GM12878 (cell line): Measurements from ENCODE around the gene UGGT2. TPM values are rescaled to one million over a fixed set of nuclear protein-coding genes. Genes with fewer than 3 reads are reported as not detected.

Experiments used
- ATAC-seq: fragments of 200-7000 bp; cut with Tn5 transposase; 3 replicates; pipeline ENCODE4 v1.9.1; 2020; ENCODE audit warnings: mild to moderate bottlenecking, moderate library complexity
- BruUV-seq: library from RNA; stranded (reverse); fragments of 400-500 nt; replicated peaks from 2 replicates; lab custom pipeline; 2021; lab: Mats Ljungman, UMichigan
- CTCF ChIA-PET: fragments of 300-600 bp; sonication (Branson Sonifier 250); formaldehyde crosslinking; extraction: SDS; loops from one replicate; lab custom pipeline; 2021; ENCODE audit warnings: inconsistent platforms; lab: Yijun Ruan, JAX
- POLR2A ChIA-PET: fragments of 350-600 bp; formaldehyde crosslinking; extraction: SDS; loops from one replicate; lab custom pipeline; 2021; ENCODE audit warnings: inconsistent platforms; lab: Charles Lee
- RAD21 ChIA-PET: fragments of 300-600 bp; sonication (Branson Sonifier 250); formaldehyde crosslinking; loops from one replicate; lab custom pipeline; 2023; ENCODE audit warnings: antibody characterized with exemption; ENCODE audit not compliant: unreplicated experiment; lab: Charles Lee
- SMC1A ChIA-PET: fragments of 300-600 bp; sonication (Branson Sonifier 250); formaldehyde crosslinking; loops from one replicate; lab custom pipeline; 2023; ENCODE audit not compliant: unreplicated experiment, uncharacterized antibody; lab: Charles Lee
- DNase-seq: peaks from one replicate; pipeline ENCODE4 v3.0.0-alpha.2; 2011; ENCODE audit warnings: low read depth, low spot score
- FAIRE-seq: peaks from 3 replicates; lab custom pipeline; 2011; peaks lifted over from hg19 to GRCh38; lab: Jason Lieb, UNC
- H2AFZ ChIP-seq: 2 replicates; pipeline ENCODE4 v1.6.0; 2011; ENCODE audit warnings: low read depth, low read length, control low read depth; ENCODE audit not compliant: control insufficient read depth
- H3K27ac ChIP-seq: 2 replicates; pipeline ENCODE4 v1.5.1; 2011; ENCODE audit warnings: control low read depth; ENCODE audit not compliant: control insufficient read depth, insufficient read depth
- H3K27me3 ChIP-seq, 2 experiments: replicated peaks in 1 of 2; 2 replicates each; pipeline versions ENCODE4 v1.6.0 to v1.6.1; 2011; ENCODE audit warnings: low read length in 1 of 2; ENCODE audit not compliant: control insufficient read depth in 2 of 2, insufficient read depth in 2 of 2
- H3K36me3 ChIP-seq, 2 experiments: 2 replicates each; pipeline ENCODE4 v1.5.1; 2011; ENCODE audit warnings: low read length in 1 of 2; ENCODE audit not compliant: control insufficient read depth in 2 of 2, insufficient read depth in 2 of 2
- H3K4me1 ChIP-seq: 2 replicates; pipeline ENCODE4 v1.6.1; 2011; ENCODE audit warnings: mild to moderate bottlenecking, low read length, moderate library complexity, mixed read lengths; ENCODE audit not compliant: control insufficient read depth, insufficient read depth
- H3K4me2 ChIP-seq: 2 replicates; pipeline ENCODE4 v1.6.0; 2011; ENCODE audit warnings: control low read depth; ENCODE audit not compliant: control insufficient read depth, insufficient read depth
- H3K4me3 ChIP-seq: fragments of 200-600 bp; sonication (generic); 2 replicates; pipeline ENCODE4 v1.5.1; 2016
- H3K79me2 ChIP-seq: 2 replicates; pipeline ENCODE4 v1.6.0; 2011; ENCODE audit warnings: low read length; ENCODE audit not compliant: control insufficient read depth, insufficient read depth
- H3K9ac ChIP-seq: 2 replicates; pipeline ENCODE4 v1.8.0; 2011; ENCODE audit warnings: low read length, control low read depth, mixed read lengths; ENCODE audit not compliant: control insufficient read depth, insufficient read depth
- H3K9me3 ChIP-seq: replicated peaks from 3 replicates; pipeline ENCODE4 v1.5.1; 2011; ENCODE audit warnings: mild to moderate bottlenecking, low read length; ENCODE audit not compliant: control insufficient read depth, insufficient read depth
- H4K20me1 ChIP-seq: 2 replicates; pipeline ENCODE4 v1.6.0; 2011; ENCODE audit not compliant: control insufficient read depth, insufficient read depth
- ATF2 ChIP-seq: IDR thresholded peaks from 2 replicates; pipeline ENCODE4 v1.6.1; 2012; ENCODE audit warnings: low read length, inconsistent platforms
- ATF3 ChIP-seq: IDR thresholded peaks from 2 replicates; pipeline ENCODE4 v1.6.1; 2011; ENCODE audit warnings: low read depth, mild to moderate bottlenecking, low read length, moderate library complexity, borderline replicate concordance; ENCODE audit errors: extremely low read depth
- BHLHE40 ChIP-seq, 2 experiments: fragments of 450-650 bp in 1 of 2; IDR thresholded peaks; 2 replicates each; pipeline ENCODE4 v1.6.1; 2011 to 2017; ENCODE audit warnings: low read depth in 2 of 2, borderline replicate concordance in 1 of 2, improper control_type of control experiment in 1 of 2, low read length in 1 of 2, mild to moderate bottlenecking in 1 of 2
- PAX5 ChIP-seq: IDR thresholded peaks from 2 replicates; pipeline ENCODE4 v1.6.1; 2011; ENCODE audit warnings: low read depth, low read length, borderline replicate concordance
- PBX3 ChIP-seq: IDR thresholded peaks from 2 replicates; pipeline ENCODE4 v1.6.1; 2011; ENCODE audit warnings: mild to moderate bottlenecking, low read depth, low read length, moderate library complexity; ENCODE audit not compliant: insufficient replicate concordance
- POLR2A ChIP-seq: IDR thresholded peaks from 2 replicates; pipeline ENCODE4 v1.6.1; 2011; ENCODE audit warnings: low read depth, mild to moderate bottlenecking, low read length
- RAD51 ChIP-seq: fragments of 450-650 bp; IDR thresholded peaks from 2 replicates; pipeline ENCODE4 v1.6.1; 2016; ENCODE audit warnings: moderate library complexity, mild to moderate bottlenecking, inconsistent platforms
- SUPT20H ChIP-seq: IDR thresholded peaks from 2 replicates; pipeline ENCODE4 v1.6.1; 2011; ENCODE audit warnings: low read depth, mild to moderate bottlenecking, low read length, moderate library complexity, borderline replicate concordance; ENCODE audit not compliant: control insufficient read depth
- TCF12 ChIP-seq: IDR thresholded peaks from 2 replicates; pipeline ENCODE4 v1.6.1; 2011; ENCODE audit warnings: low read depth, mild to moderate bottlenecking, low read length
- TCF3 ChIP-seq: IDR thresholded peaks from 2 replicates; pipeline ENCODE4 v1.6.1; 2012; ENCODE audit warnings: low read depth, mild to moderate bottlenecking, low read length, borderline replicate concordance; ENCODE audit not compliant: insufficient read depth
- ZBTB33 ChIP-seq: fragments of 450-650 bp; IDR thresholded peaks from 2 replicates; pipeline ENCODE4 v1.6.1; 2017; ENCODE audit warnings: mild to moderate bottlenecking
- ZBTB4 ChIP-seq: fragments of 450-650 bp; formaldehyde crosslinking; IDR thresholded peaks from 2 replicates; pipeline ENCODE4 v1.4.0; 2022; ENCODE audit warnings: mild to moderate bottlenecking, moderate library complexity
- ZNF274 ChIP-seq: IDR thresholded peaks from one replicate; pipeline ENCODE4 v1.8.0; 2011; ENCODE audit not compliant: insufficient read length, insufficient read depth
- ZNF622 ChIP-seq: fragments of 450-650 bp; IDR thresholded peaks from 2 replicates; pipeline ENCODE4 v1.6.1; 2017; ENCODE audit warnings: mild to moderate bottlenecking, inconsistent platforms
- WGBS: methylation state at CpG from one replicate; pipeline ENCODE4 v1.1.6; 2016; ENCODE audit warnings: low lambda C conversion rate; ENCODE audit not compliant: insufficient replicate concordance, insufficient coverage; ENCODE audit errors: missing lambda C conversion rate; 5-methylcytosine and 5-hydroxymethylcytosine counted together
- in situ Hi-C: fragments of 300-500 bp; cut with MboI; formaldehyde crosslinking; loops from 9 replicates; pipeline ENCODE4 v1.14.3; 2018; ENCODE audit warnings: mixed read lengths
- intact Hi-C: fragments of 100-400 bp; cut with micrococcal nuclease; formaldehyde crosslinking; loops from one replicate; pipeline ENCODE4 v1.14.2; 2022; ENCODE audit not compliant: unreplicated experiment
- polyA plus RNA-seq, 11 experiments: library from polyadenylated mRNA; depleted of rRNA in 4 of 11; unstranded in 6 of 11; stranded (reverse) in 5 of 11; fragments of >200 nt; fragmentation: Nextera tagmentation in 4 of 11; fragmentation: Illumina TruSeq in 1 of 11; extraction: Ambion mirVana in 4 of 11; extraction: Trizol in 1 of 11; gene quantifications; 1 replicate in 1 of 11; 2 replicates in 10 of 11; pipeline versions ENCODE4 v1.2.1 to v1.2.3, GENCODE V29; 2011 to 2016; ENCODE audit warnings: inconsistent platforms in 2 of 11, missing spikeins in 2 of 11, low read depth in 1 of 11
- total RNA-seq, 4 experiments: library from RNA; depleted of rRNA in 3 of 4; stranded (reverse); fragments of >200 nt in 3 of 4; fragmentation: Illumina TruSeq in 1 of 4; extraction: Trizol in 1 of 4; gene quantifications; 2 replicates each; pipeline versions ENCODE4 v1.2.1 to v1.2.3, GENCODE V29; 2013 to 2021

Gene UGGT2
- total and polyA plus RNA-seq, 10 of the 15 experiments (the other 5 are each of a cell fraction or from before 2014, with no cell fraction given), result 4.9 to 29.0 (median 17.3) TPM

GRCh38 chr13:96027496-96027895 lies 25.7 kb downstream of the UGGT2 start:
- FAIRE-seq (no peak), ATAC-seq (no peak), DNase-seq (no peak)
- Histone ChIP-seq H3K9ac (no peak overlapping the region), H3K4me3 (no peak overlapping the region), H3K79me2 (no peaks in the 10 kb centered on the region), H2AFZ (no peak overlapping the region), H4K20me1 (no peaks in the 10 kb centered on the region), H3K36me3 (no peaks in the 10 kb centered on the region; a peak in 1 of 4 replicates), H3K4me2 (no peak overlapping the region), H3K27ac (no peak overlapping the region), H3K4me1 (no peaks in the 10 kb centered on the region), H3K27me3 (no peaks in the 10 kb centered on the region), H3K9me3 (no peaks in the 10 kb centered on the region)
- intact Hi-C loops (no loop called here), in situ Hi-C loops (loop anchor here (10.0 kb wide), 2 partner anchors 197 to 797 kb away; no protein-coding TSS in a partner anchor)
- SMC1A ChIA-PET, result interaction anchor here (1.6 kb wide), 1 partner anchor 491 kb away, joined by 5 read pairs; no protein-coding TSS in a partner anchor
- POLR2A ChIA-PET, result no interaction called here
- CTCF ChIA-PET, result interaction anchor here (0.8 to 1.9 kb wide), 2 partner anchors 10 to 202 kb away, joined by 3 to 4 read pairs; no protein-coding TSS in a partner anchor
- no TSS peak for BruUV-seq
- RAD21 ChIA-PET, result no interaction called here
- 98% methylated on average over 2 of the region's 2 CpGs for WGBS
- TF ChIP-seq TCF12, result no peak
- TF ChIP-seq ATF3, result no peak
- no peak for TF ChIP-seq ATF2
- TF ChIP-seq RAD51, result no peak
- no peak for TF ChIP-seq ZNF274
- no peak for TF ChIP-seq SUPT20H
- no peak for TF ChIP-seq TCF3
- TF ChIP-seq PAX5, result no peak
- TF ChIP-seq ZNF622, result no peak
- no peak for TF ChIP-seq BHLHE40 (IDR thresholded peaks at IDR 0.05; ENCODE audit: borderline replicate concordance in 1 of 2, low read depth in 2 of 2, low read length in 1 of 2)
- no peak for TF ChIP-seq POLR2A
- TF ChIP-seq PBX3, result no peak
- no peak for TF ChIP-seq ZBTB33
- no peak for TF ChIP-seq ZBTB4 (CRISPR knock-in tag)
